Mesothelial cell of epicardium (in vitro differentiated cells): ENCODE data around the gene SERPINB1. TPM values are rescaled to one million over a fixed set of nuclear protein-coding genes. Genes with fewer than 3 reads are reported as not detected.

Experiments
- DNase-seq, 2 experiments: peaks; one replicate each; pipeline ENCODE4 v3.0.0; 2021; ENCODE audit warnings: low spot score in 2 of 2; ENCODE audit not compliant: unreplicated experiment in 2 of 2
- H3K27ac Mint-ChIP-seq: 2 replicates; pipeline ENCODE4 v1.8.0; 2021; ENCODE audit warnings: mixed read lengths
- H3K27me3 Mint-ChIP-seq: 2 replicates; pipeline ENCODE4 v1.8.0; 2021; ENCODE audit warnings: low read depth, mixed read lengths
- H3K36me3 Mint-ChIP-seq: 2 replicates; pipeline ENCODE4 v1.8.0; 2021; ENCODE audit warnings: mixed read lengths
- H3K4me1 Mint-ChIP-seq: 2 replicates; pipeline ENCODE4 v1.8.0; 2021; ENCODE audit warnings: mixed read lengths
- H3K4me3 Mint-ChIP-seq: 2 replicates; pipeline ENCODE4 v1.8.0; 2021; ENCODE audit warnings: mild to moderate bottlenecking, moderate library complexity, mixed read lengths
- H3K9me3 Mint-ChIP-seq: 2 replicates; pipeline ENCODE4 v1.8.0; 2021; ENCODE audit warnings: mixed read lengths
- total RNA-seq: library from RNA; stranded (reverse); gene quantifications from 3 replicates; pipeline ENCODE4 v1.2.1, GENCODE V29; 2021
- TF ChIP-seq, protein P1 (sequence below): fragments of 200-600 bp; sonication (generic); IDR thresholded peaks from one replicate; pipeline ENCODE4 v1.5.0; 2021; ENCODE audit warnings: antibody characterized with exemption; ENCODE audit not compliant: unreplicated experiment

The SERPINB1 gene
- total RNA-seq, 1 donor from 2014 or later: 18.5 TPM

GRCh38 chr6:2818593-2818992, 23.1 kb downstream of the SERPINB1 start:
- Mint-ChIP-seq H3K4me3 (peak overlapping the region; percentile 6), H3K36me3 (peaks cover 19% of the 10 kb centered on the region), H3K27ac (peak overlapping the region; percentile 91), H3K27me3 (no peaks in the 10 kb centered on the region), H3K9me3 (peaks cover 19% of the 10 kb centered on the region), H3K4me1 (peaks cover 34% of the 10 kb centered on the region)
- DNase-seq: no peak
- TF ChIP-seq, protein P1, sequence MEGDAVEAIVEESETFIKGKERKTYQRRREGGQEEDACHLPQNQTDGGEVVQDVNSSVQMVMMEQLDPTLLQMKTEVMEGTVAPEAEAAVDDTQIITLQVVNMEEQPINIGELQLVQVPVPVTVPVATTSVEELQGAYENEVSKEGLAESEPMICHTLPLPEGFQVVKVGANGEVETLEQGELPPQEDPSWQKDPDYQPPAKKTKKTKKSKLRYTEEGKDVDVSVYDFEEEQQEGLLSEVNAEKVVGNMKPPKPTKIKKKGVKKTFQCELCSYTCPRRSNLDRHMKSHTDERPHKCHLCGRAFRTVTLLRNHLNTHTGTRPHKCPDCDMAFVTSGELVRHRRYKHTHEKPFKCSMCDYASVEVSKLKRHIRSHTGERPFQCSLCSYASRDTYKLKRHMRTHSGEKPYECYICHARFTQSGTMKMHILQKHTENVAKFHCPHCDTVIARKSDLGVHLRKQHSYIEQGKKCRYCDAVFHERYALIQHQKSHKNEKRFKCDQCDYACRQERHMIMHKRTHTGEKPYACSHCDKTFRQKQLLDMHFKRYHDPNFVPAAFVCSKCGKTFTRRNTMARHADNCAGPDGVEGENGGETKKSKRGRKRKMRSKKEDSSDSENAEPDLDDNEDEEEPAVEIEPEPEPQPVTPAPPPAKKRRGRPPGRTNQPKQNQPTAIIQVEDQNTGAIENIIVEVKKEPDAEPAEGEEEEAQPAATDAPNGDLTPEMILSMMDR: no peak

GRCh38 chr6:2817903-2818443, 23.7 kb downstream of the SERPINB1 start:
- peak overlapping the region; percentile 91 for H3K27ac Mint-ChIP-seq
- TF ChIP-seq, protein P1: no peak
- DNase-seq: no peak
- H3K27me3 Mint-ChIP-seq: no peaks in the 10 kb centered on the region
- H3K9me3 Mint-ChIP-seq: peaks cover 19% of the 10 kb centered on the region
- peak overlapping the region; percentile 6 for H3K4me3 Mint-ChIP-seq
- H3K4me1 Mint-ChIP-seq: peaks cover 34% of the 10 kb centered on the region
- peaks cover 19% of the 10 kb centered on the region for H3K36me3 Mint-ChIP-seq

DNA sequence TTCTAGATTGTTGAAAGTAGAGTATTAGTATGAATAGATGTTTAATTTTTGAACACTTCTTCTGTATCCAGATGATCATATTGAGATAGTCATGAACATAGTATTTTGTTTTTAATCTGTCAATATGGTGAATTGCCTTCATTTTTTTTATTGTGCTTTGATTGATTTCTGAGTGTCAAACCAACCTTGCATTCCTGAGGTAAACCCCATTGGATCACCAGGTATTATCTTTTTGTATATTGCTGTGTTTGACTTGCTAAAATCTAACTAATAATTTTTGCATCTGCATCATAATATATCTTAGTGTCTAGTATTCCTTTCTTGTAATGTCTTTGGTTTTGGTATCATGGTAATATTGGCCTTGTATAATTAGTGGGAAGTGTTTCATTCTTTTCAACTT, 25.5 kb downstream of the SERPINB1 start:
- peaks cover 21% of the 10 kb centered on the region for H3K36me3 Mint-ChIP-seq
- H3K27me3 Mint-ChIP-seq: no peaks in the 10 kb centered on the region
- peaks cover 34% of the 10 kb centered on the region for H3K4me1 Mint-ChIP-seq
- H3K27ac Mint-ChIP-seq: no peak overlapping the region
- no peak for DNase-seq
- H3K9me3 Mint-ChIP-seq: peaks cover 19% of the 10 kb centered on the region
- H3K4me3 Mint-ChIP-seq: no peak overlapping the region
- TF ChIP-seq, protein P1: no peak

- Mint-ChIP-seq H3K4me3 (no peak overlapping the region), H3K27ac (no peak overlapping the region)
These were observed 29.0 kb downstream of the SERPINB1 start for GRCh38 chr6:2812695-2813094.

GRCh38 chr6:2810092-2810671, 31.5 kb downstream of the SERPINB1 start:
- no peak overlapping the region for H3K27ac Mint-ChIP-seq
- DNase-seq: no peak
- no peak overlapping the region for H3K4me3 Mint-ChIP-seq
- H3K4me1 Mint-ChIP-seq: peaks cover 7% of the 10 kb centered on the region
- peaks cover 6% of the 10 kb centered on the region for H3K36me3 Mint-ChIP-seq
- H3K9me3 Mint-ChIP-seq: peaks cover 2% of the 10 kb centered on the region
- no peaks in the 10 kb centered on the region for H3K27me3 Mint-ChIP-seq
- TF ChIP-seq, protein P1: no peak

More at GRCh38 chr6:2812695-2813094, 29.0 kb downstream of the SERPINB1 start:
- TF ChIP-seq, protein P1: no peak
- Mint-ChIP-seq H3K36me3 (peaks cover 21% of the 10 kb centered on the region), H3K9me3 (peaks cover 19% of the 10 kb centered on the region), H3K27me3 (no peaks in the 10 kb centered on the region), H3K4me1 (peaks cover 5% of the 10 kb centered on the region)
- DNase-seq: no peak
